Activated CD4-positive, alpha-beta T cell treated with anti-CD3 and anti-CD28 coated beads, Interleukin-2, amount 50 U/mL, for 24 hours (primary cell): ENCODE data around the gene GPER1.
"Not testable (repeated sequence)": the region's sequence is repeated elsewhere in the genome, so short reads cannot be mapped to it uniquely, and the experiment has no call there.

Source experiments
- DNase-seq, 2 donors: peaks; one replicate each; pipeline ENCODE4 v3.0.0-alpha.2; 2020; ENCODE audit warnings: low read depth in 1 of 2, low spot score in 1 of 2

The GPER1 gene

GRCh38 chr7:1068013-1068412 lies 19.9 kb upstream of the GPER1 start:
- no peak for DNase-seq

GRCh38 chr7:1068619-1069018 lies 19.3 kb upstream of the GPER1 start:
- no peak for DNase-seq

GRCh38 chr7:1070544-1071011 lies 17.3 kb upstream of the GPER1 start:
- DNase-seq, result no peak

- DNase-seq, result no peak
Observed at GRCh38 chr7:1071731-1072254, 16.1 kb upstream of the GPER1 start.

GRCh38 chr7:1073142-1073977 lies 14.6 kb upstream of the GPER1 start:
- DNase-seq, result no peak

GRCh38 chr7:1074018-1074417 lies 13.9 kb upstream of the GPER1 start:
- not testable (repeated sequence) for DNase-seq

- no peak for DNase-seq
Observed at GRCh38 chr7:1074593-1075431, 13.1 kb upstream of the GPER1 start.

GRCh38 chr7:1076184-1077072 lies 11.5 kb upstream of the GPER1 start:
- no peak for DNase-seq

GRCh38 chr7:1078519-1078918 lies 9.4 kb upstream of the GPER1 start:
- DNase-seq, result no peak

GRCh38 chr7:1078985-1079384 lies 8.9 kb upstream of the GPER1 start:
- DNase-seq, result no peak

- no peak for DNase-seq
Observed at GRCh38 chr7:1079546-1079945, 8.4 kb upstream of the GPER1 start.

GRCh38 chr7:1080252-1080920 lies 7.5 kb upstream of the GPER1 start:
- DNase-seq, result no peak

GRCh38 chr7:1080921-1081255 lies 7.0 kb upstream of the GPER1 start:
- DNase-seq, result no peak

GRCh38 chr7:1081336-1081735 lies 6.6 kb upstream of the GPER1 start:
- no peak for DNase-seq

GRCh38 chr7:1081931-1082401 lies 5.9 kb upstream of the GPER1 start:
- DNase-seq, result no peak

- DNase-seq, result no peak
Observed at GRCh38 chr7:1083729-1084657, 3.9 kb upstream of the GPER1 start.

- DNase-seq, result no peak
Observed at GRCh38 chr7:1085266-1085665, 2.6 kb upstream of the GPER1 start.

- no peak for DNase-seq
Observed at GRCh38 chr7:1085910-1086421, 1.9 kb upstream of the GPER1 start.
